HG02642 (cell line): ENCODE measurements around the gene TTC17.
"Not testable (repeated sequence)": the region's sequence is repeated elsewhere in the genome, so short reads cannot be mapped to it uniquely, and the experiment has no call there.

Source experiments
- ATAC-seq: cut with Tn5 transposase; IDR thresholded peaks from one replicate; pipeline ENCODE4 v1.9.1; 2021; ENCODE audit warnings: mild to moderate bottlenecking; ENCODE audit not compliant: unreplicated experiment, poor library complexity

The TTC17 gene

GRCh38 chr11:43378897-43379296 lies 20.2 kb downstream of the TTC17 start:
- ATAC-seq, result no peak

- no peak for ATAC-seq
Observed at GRCh38 chr11:43381802-43382201, 23.1 kb downstream of the TTC17 start.

DNA sequence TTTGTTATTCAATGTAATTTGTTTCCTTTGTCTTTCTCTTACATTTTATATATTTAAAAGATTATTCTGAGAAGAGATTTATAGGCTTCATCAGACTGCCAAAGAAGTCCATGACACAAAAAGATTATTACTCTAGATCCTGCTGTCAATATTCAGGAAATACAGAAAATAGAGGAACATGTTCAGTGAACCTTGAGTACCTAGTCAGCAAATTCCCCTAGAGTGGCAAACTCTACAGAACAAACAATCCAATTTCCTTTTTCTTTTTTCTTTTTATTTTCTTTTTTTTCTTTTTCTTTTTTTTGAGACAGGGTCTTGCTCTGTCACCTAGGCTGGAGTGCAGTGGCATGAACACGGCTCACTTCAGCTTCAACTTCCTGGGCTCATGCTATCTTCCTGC lies 23.9 kb downstream of the TTC17 start:
- no peak for ATAC-seq

GRCh38 chr11:43384393-43384792 lies 25.7 kb downstream of the TTC17 start:
- ATAC-seq, result no peak

DNA sequence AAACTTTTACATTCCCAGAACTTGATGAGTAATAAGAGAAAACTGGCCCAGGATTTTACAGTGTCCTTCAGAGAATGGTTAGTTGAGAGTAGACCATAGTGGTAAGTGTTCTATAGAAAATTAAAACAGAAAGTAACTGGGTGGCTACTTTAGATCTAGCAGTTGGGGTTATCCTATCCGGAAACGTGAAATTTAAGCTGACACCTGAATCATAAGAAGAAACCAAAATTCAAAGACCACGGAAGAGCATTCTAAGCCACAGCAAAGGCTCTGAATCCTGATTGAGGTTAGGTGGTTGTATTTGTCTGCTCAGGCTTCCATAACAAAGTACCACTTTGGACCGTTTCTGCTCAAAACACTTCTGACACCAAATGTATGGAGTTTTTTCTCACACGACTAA lies 34.0 kb downstream of the TTC17 start:
- ATAC-seq, result no peak

DNA sequence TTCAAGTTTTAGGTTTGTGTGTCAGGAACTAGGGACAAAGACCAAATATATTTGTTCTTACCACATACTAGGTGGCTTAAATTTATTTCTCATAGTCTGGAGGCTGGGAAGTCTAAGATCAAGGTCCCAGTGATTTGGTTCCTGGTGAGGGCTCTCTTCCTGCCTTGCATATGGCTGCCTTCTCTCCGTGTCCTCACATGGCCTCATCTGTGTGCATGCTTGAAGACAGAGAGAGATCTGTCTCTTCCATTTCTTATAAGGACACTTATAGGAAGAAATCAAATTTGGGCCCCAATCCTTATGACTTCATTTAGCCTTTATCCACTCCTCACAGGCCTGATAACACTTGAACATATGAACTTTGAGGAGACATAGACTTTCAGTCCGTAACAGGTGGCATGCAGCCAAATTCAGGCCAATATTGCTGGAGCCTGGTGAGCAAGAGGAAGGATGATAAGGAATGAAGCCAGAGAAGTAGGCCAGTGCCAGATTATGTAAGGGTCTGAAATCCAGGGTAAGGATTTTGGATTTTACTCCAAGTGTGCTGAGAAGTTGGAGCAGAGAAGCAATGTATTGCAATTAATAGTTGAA lies 35.1 kb downstream of the TTC17 start:
- no peak for ATAC-seq

DNA sequence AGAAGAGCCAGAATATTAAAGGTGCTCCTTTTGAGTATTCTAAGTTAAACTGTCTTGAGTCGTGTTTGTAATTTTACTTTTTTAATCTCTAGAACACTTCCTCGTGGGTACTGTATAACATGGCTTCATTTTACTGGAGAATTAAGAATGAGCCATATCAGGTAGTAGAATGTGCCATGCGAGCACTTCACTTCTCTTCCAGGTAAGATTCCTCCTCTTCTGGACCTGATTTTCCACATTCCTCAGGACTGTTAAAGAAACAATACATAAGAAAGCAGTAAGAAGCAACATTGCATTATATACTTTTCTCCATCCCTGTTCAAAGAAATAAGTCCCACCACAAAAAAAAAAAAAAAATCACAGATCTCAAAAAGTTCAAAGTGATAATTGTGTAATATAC lies 37.9 kb downstream of the TTC17 start:
- no peak for ATAC-seq

DNA sequence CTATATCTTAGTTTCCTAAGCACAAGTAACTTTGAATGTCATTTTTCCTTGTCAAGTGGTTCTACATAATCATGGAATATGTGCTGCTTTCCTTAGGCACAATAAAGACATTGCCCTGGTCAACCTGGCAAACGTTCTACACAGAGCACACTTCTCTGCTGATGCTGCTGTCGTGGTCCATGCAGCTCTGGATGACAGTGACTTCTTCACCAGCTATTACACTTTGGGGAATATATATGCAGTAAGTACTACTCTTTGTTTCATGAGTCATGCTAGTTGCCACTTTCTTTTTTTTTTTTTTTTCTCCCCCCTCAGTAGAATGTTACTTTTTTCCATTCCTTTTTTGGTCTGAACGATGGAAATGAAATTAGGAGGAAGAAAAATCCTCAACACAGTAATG lies 38.5 kb downstream of the TTC17 start:
- no peak for ATAC-seq

- ATAC-seq, result no peak
Observed at GRCh38 chr11:43399983-43400630, 41.4 kb downstream of the TTC17 start.

- ATAC-seq, result no peak
Observed at GRCh38 chr11:43401252-43401651, 42.5 kb downstream of the TTC17 start.

DNA sequence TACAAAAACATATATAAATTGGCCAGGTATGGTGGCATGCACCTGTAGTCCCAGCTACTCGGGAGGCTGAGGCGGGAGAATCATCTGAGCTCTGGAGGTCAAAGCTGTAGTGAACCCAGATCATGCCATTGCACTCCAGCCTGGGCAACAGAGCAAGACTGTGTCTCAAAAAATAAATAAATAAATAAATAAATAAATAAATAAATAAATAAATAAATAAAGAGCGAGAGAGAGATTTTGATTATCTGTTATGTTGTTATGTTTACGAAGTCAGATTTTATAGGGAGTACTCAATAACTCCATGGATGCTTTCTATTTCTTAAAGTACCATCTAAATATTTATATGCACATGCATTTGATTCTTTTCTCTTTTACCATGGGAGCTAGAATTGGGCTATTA lies 43.1 kb downstream of the TTC17 start:
- ATAC-seq, result not testable (repeated sequence)

DNA sequence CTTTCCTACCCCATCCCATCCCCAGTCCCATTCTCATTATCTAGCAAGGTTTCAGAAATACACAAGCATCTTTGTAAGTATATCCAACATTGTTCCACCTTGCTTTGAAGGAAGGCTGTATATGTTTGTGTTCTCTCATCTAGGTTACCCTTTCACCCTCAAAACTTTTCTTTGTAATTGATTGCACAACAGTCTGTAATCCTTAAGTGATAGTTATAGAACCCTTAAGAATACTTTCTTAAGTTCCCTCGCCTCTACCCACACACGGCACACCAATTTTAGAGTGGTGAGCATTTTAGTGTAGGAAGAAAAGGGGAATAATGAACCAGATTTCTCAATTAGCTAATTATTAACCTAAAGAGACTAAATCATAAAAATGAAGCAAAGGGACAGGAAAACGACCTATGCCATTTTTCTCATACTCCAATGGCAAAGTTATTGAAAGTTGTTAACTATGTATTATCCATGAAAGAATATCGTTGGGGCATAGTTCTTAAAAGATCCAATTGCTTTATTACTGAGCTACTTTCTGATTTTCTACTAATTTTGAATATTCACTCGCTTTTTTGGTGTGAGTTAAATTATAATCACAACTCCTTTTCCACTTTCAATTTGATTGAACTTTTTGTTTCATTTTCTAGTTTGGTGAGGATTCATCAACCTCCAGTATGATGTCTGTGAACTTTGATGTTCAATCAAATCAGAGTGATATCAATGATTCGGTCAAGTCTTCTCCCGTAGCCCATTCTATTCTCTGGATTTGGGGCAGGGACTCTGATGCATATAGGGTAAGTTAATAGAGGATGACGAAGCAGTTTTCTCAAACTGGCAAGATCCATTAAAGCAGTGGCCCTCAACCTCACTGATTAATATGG lies 44.9 kb downstream of the TTC17 start:
- no peak for ATAC-seq

DNA sequence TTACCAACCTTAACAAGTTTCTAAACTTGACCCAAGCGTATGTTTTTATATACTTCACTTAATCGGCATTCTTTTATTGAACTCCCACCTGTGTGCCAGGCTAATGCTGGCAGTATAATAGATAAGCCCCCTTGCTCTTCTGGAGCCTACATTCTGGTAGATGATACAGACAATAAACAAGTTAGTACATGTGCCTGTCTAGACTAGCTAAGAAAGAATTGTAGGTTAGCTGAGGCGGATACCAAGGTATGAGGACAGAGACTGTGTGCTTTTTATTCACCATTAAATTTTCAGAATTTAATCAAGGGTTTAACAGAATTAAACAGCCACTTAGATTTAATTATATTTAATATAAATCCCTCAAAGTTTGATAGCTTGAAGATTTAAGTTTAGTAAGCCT lies 45.7 kb downstream of the TTC17 start:
- ATAC-seq, result no peak

DNA sequence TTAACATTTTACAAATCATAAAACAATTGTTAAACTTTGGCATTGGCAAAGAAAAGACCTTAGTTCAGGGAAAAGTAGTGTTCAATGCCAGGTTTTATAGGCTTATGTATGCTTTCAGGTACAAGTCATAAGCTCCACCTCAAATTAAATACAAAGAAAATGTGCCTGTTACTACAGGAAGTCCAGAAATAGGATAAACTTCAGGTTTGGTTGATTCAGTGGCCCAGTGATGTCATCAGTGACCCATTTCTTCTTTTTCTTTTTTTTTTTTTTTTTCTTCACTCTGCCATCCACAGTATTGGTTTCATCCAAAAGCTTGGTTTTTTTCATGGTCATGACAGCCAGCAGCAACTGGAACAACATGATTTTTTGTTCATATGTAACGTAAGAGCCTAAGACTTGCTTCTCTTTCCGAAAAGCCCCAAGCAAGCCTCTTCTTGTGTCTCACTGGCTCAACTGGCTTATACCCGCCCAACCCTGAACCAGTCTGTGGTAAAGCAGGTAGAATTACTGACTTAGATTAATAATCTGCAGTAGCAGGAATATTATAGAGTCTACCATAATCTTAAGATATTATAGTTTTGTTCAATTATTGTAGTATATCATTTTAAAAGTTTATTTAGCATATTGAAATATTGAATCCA lies 46.2 kb downstream of the TTC17 start:
- no peak for ATAC-seq

GRCh38 chr11:43408277-43408676 lies 49.6 kb downstream of the TTC17 start:
- no peak for ATAC-seq

GRCh38 chr11:43410394-43410793 lies 51.7 kb downstream of the TTC17 start:
- ATAC-seq, result no peak

- ATAC-seq, result no peak
Observed at GRCh38 chr11:43418197-43418596, 59.5 kb downstream of the TTC17 start.

GRCh38 chr11:43419460-43419859 lies 60.7 kb downstream of the TTC17 start:
- no peak for ATAC-seq

GRCh38 chr11:43427971-43428370 lies 69.3 kb downstream of the TTC17 start:
- ATAC-seq, result no peak

DNA sequence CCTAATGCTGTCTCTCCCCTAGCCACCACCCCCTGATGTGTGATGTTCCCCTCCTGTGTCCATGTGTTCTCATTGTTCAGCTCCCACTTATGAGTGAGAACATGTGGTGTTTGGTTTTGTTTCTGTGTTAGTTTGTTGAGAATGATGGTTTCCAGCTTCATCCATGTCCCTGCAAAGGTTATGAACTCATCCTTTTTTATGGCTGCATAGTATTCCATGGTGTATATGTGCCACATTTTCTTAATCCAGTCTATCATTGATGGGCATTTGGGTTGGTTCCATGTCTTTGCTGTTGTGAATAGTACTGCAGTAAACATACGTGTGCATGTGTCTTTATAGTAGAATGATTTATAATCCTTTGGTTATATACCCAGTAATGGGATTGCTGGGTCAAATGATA lies 72.2 kb downstream of the TTC17 start:
- ATAC-seq, result not testable (repeated sequence)

GRCh38 chr11:43434893-43435292 lies 76.2 kb downstream of the TTC17 start:
- no peak for ATAC-seq
